Measurements from ENCODE around the gene HDAC4. TPM values are rescaled to one million over a fixed set of nuclear protein-coding genes. Genes with fewer than 3 reads are reported as not detected.

The HDAC4 gene
- total RNA-seq, 6 experiments from 2014 or later = 7.4 to 13.0 (median 9.5) TPM

- peaks cover 36% of the 10 kb centered on the region for H3K4me1 Mint-ChIP-seq (ENCODE audit: low read depth)
- H3K27ac Mint-ChIP-seq = no peak overlapping the region
- no peak for TF ChIP-seq CTCF (IDR thresholded peaks at IDR 0.05)
- H3K4me3 Mint-ChIP-seq = no peak overlapping the region
- DNase-seq = no peak
- no peaks in the 10 kb centered on the region; the same call in 1 of the 2 replicates for H3K27me3 Mint-ChIP-seq (ENCODE audit: insufficient read depth)
- H3K36me3 Mint-ChIP-seq (ENCODE audit: low read depth) = peaks cover 26% of the 10 kb centered on the region
- peaks cover 14% of the 10 kb centered on the region for H3K9me3 Mint-ChIP-seq
Measured at GRCh38 chr2:239255628-239256349, 145.0 kb downstream of the HDAC4 start.

- H3K27me3 Mint-ChIP-seq (ENCODE audit: insufficient read depth) = no peaks in the 10 kb centered on the region; the same call in 1 of the 2 replicates
- no peak overlapping the region for H3K27ac Mint-ChIP-seq
- TF ChIP-seq CTCF (IDR thresholded peaks at IDR 0.05) = no peak
- peaks cover 24% of the 10 kb centered on the region for H3K36me3 Mint-ChIP-seq (ENCODE audit: low read depth)
- DNase-seq = no peak
- H3K9me3 Mint-ChIP-seq = peaks cover 14% of the 10 kb centered on the region
- no peak overlapping the region for H3K4me3 Mint-ChIP-seq
- peaks cover 36% of the 10 kb centered on the region for H3K4me1 Mint-ChIP-seq (ENCODE audit: low read depth)
Measured at GRCh38 chr2:239255218-239255617, 145.6 kb downstream of the HDAC4 start.

- H3K9me3 Mint-ChIP-seq = peaks cover 14% of the 10 kb centered on the region
- H3K36me3 Mint-ChIP-seq (ENCODE audit: low read depth) = peaks cover 16% of the 10 kb centered on the region
- peaks cover 49% of the 10 kb centered on the region for H3K4me1 Mint-ChIP-seq (ENCODE audit: low read depth)
- no peak for DNase-seq
- no peak overlapping the region for H3K4me3 Mint-ChIP-seq
- no peak for TF ChIP-seq CTCF (IDR thresholded peaks at IDR 0.05)
- H3K27me3 Mint-ChIP-seq (ENCODE audit: insufficient read depth) = no peaks in the 10 kb centered on the region; the same call in 1 of the 2 replicates
- H3K27ac Mint-ChIP-seq = no peak overlapping the region
Measured at GRCh38 chr2:239253701-239254436, 147.0 kb downstream of the HDAC4 start.

GRCh38 chr2:239253264-239253663, 147.6 kb downstream of the HDAC4 start:
- no peak overlapping the region for H3K27ac Mint-ChIP-seq

GRCh38 chr2:239252801-239253200, 148.0 kb downstream of the HDAC4 start:
- no peak for TF ChIP-seq CTCF (IDR thresholded peaks at IDR 0.05)
- Mint-ChIP-seq H3K9me3 (peaks cover 4% of the 10 kb centered on the region), H3K4me3 (no peak overlapping the region), H3K36me3 (ENCODE audit: low read depth) (peaks cover 5% of the 10 kb centered on the region), H3K4me1 (ENCODE audit: low read depth) (peaks cover 48% of the 10 kb centered on the region), H3K27me3 (ENCODE audit: insufficient read depth) (no peaks in the 10 kb centered on the region; the same call in 1 of the 2 replicates), H3K27ac (no peak overlapping the region)
- DNase-seq = no peak

More at GRCh38 chr2:239253264-239253663, 147.6 kb downstream of the HDAC4 start:
- Mint-ChIP-seq H3K4me3 (no peak overlapping the region), H3K9me3 (peaks cover 9% of the 10 kb centered on the region), H3K36me3 (ENCODE audit: low read depth) (peaks cover 10% of the 10 kb centered on the region), H3K27me3 (ENCODE audit: insufficient read depth) (no peaks in the 10 kb centered on the region; the same call in 1 of the 2 replicates), H3K4me1 (ENCODE audit: low read depth) (peaks cover 53% of the 10 kb centered on the region)
- no peak for DNase-seq
- TF ChIP-seq CTCF (IDR thresholded peaks at IDR 0.05) = no peak
